Measurements from ENCODE around the gene CCDC150.
"Not testable (repeated sequence)": the region's sequence is repeated elsewhere in the genome, so short reads cannot be mapped to it uniquely, and the experiment has no call there.

CCDC150 gene

GRCh38 chr2:196639180-196640030 lies at the start of gene CCDC150:
TSS of gene CCDC150 (plus strand) at chr2:196639715. CDS start at chr2:196639767, 52 bp downstream.
- peak; percentile 91 for DNase-seq

GRCh38 chr2:196590286-196590685 lies 49.2 kb upstream of the CCDC150 start:
- no peak for DNase-seq

- no peak for DNase-seq
These were observed 48.5 kb upstream of the CCDC150 start for GRCh38 chr2:196591004-196591403.

- DNase-seq: no peak
These were observed 47.9 kb upstream of the CCDC150 start for GRCh38 chr2:196591621-196592022.

- DNase-seq: no peak
These were observed 47.1 kb upstream of the CCDC150 start for GRCh38 chr2:196592331-196592910.

- DNase-seq: no peak
These were observed 46.3 kb upstream of the CCDC150 start, which contains the start of gene HECW2 for GRCh38 chr2:196592911-196593881. TSS of gene HECW2 (minus strand) at chr2:196593554.

GRCh38 chr2:196594158-196594557 lies 45.4 kb upstream of the CCDC150 start:
- DNase-seq: no peak

GRCh38 chr2:196597531-196597930 lies 42.0 kb upstream of the CCDC150 start:
- no peak for DNase-seq

GRCh38 chr2:196598412-196598811 lies 41.1 kb upstream of the CCDC150 start:
- no peak for DNase-seq

GRCh38 chr2:196598846-196599245 lies 40.7 kb upstream of the CCDC150 start:
- DNase-seq: no peak

GRCh38 chr2:196601430-196602306 lies 37.8 kb upstream of the CCDC150 start:
- DNase-seq: no peak

GRCh38 chr2:196604196-196604595 lies 35.3 kb upstream of the CCDC150 start:
- DNase-seq: no peak

- DNase-seq: no peak
These were observed 33.0 kb upstream of the CCDC150 start for GRCh38 chr2:196606516-196606915.

- DNase-seq: no peak
These were observed 32.4 kb upstream of the CCDC150 start for GRCh38 chr2:196607073-196607472.

- not testable (repeated sequence) for DNase-seq
These were observed 31.6 kb upstream of the CCDC150 start for GRCh38 chr2:196607896-196608295.

- no peak for DNase-seq
These were observed 29.7 kb upstream of the CCDC150 start for GRCh38 chr2:196609806-196610205.

- DNase-seq: no peak
These were observed 28.7 kb upstream of the CCDC150 start for GRCh38 chr2:196610796-196611195.

- DNase-seq: no peak
These were observed 26.2 kb upstream of the CCDC150 start for GRCh38 chr2:196613302-196613701.

GRCh38 chr2:196617430-196617829 lies 22.1 kb upstream of the CCDC150 start:
- DNase-seq: no peak

- DNase-seq: no peak
These were observed 20.9 kb upstream of the CCDC150 start for GRCh38 chr2:196618661-196619060.

GRCh38 chr2:196630531-196630930 lies 9.0 kb upstream of the CCDC150 start:
- no peak for DNase-seq

GRCh38 chr2:196635156-196635555 lies 4.4 kb upstream of the CCDC150 start:
- no peak for DNase-seq
